Measurements from ENCODE around the gene OTUD3.

OTUD3 gene

DNA sequence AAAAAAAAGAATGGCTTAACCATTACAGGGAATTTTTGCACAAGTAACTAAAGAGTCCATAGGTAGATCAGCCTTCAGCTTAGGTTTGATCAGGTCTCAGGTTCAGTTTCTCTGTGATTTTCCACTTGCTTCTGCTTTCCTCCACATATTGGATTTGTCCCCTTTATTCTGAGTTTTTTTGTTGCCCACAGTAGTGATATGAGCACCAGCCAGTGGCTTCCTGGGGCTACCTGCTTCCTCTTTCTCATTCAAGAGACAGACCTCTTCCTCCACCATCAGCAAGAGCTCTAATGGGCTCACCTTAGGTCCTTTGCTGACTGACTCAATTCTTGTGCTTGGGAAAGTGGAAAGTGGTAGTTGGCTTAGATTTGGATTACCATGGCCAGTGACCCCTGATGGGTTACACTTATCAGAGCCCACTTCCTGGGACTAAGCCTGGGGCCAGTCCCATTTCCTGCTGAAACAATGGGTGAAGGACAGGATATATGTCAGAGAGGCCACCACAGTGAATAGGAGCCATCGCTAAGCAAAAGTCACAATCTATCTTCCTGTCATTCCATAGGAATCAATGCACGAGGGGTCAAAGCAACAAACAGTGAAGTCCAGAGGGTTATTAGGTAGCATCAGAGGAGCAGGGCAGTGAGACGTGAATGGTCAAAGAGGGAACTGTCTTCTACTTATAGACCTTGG is 54.0 kb downstream of the OTUD3 start:
- Histone ChIP-seq H4K8ac (ENCODE audit: low read length) (no peak overlapping the region), H2BK120ac (ENCODE audit: low read depth, low read length) (no peak overlapping the region), H3K4me2 (ENCODE audit: low read length, poor library complexity, severe bottlenecking) (no peak overlapping the region), H3K4ac (ENCODE audit: low read depth in 1 of 2, low read length in 2 of 2) (no peak overlapping the region), H2AK5ac (ENCODE audit: low read length, severe bottlenecking) (no peak overlapping the region), H3K79me1 (replicated peaks; ENCODE audit: low read length, poor library complexity, severe bottlenecking) (no peaks in the 10 kb centered on the region), H2AFZ (ENCODE audit: low read depth, low read length) (no peak overlapping the region), H3K27me3 (ENCODE audit: control insufficient read depth in 1 of 2, insufficient read depth in 1 of 2, low read length in 2 of 2) (no peaks in the 10 kb centered on the region), H2BK12ac (ENCODE audit: low read length in 2 of 2) (no peak overlapping the region), H2BK5ac (ENCODE audit: low read depth, low read length, poor library complexity, severe bottlenecking) (no peak overlapping the region), H4K91ac (ENCODE audit: low read length) (no peak overlapping the region), H3K4me1 (ENCODE audit: control insufficient read depth, insufficient read depth, low read depth, low read length) (no peaks in the 10 kb centered on the region), H2BK15ac (ENCODE audit: low read depth, poor library complexity, severe bottlenecking) (no peak overlapping the region), H3K14ac (ENCODE audit: low read length in 2 of 2) (no peak overlapping the region), H3K18ac (ENCODE audit: low read depth in 1 of 2, low read length in 2 of 2) (no peak overlapping the region), H3K27ac (ENCODE audit: low read length, poor library complexity, severe bottlenecking) (no peak overlapping the region), H3K9ac (ENCODE audit: low read length) (no peak overlapping the region), H3K9me3 (ENCODE audit: control insufficient read depth, low read length) (peaks cover 17% of the 10 kb centered on the region), H3K4me3 (ENCODE audit: insufficient read depth in 1 of 2, low read depth in 1 of 2, low read length in 2 of 2) (no peak overlapping the region), H3K23ac (ENCODE audit: low read length in 2 of 2) (no peak overlapping the region), H3K36me3 (ENCODE audit: control insufficient read depth in 1 of 2, insufficient read depth in 2 of 2, low read depth in 1 of 2, low read length in 2 of 2) (no peaks in the 10 kb centered on the region)
- 64% methylated on average over 2 of the region's 3 CpGs for WGBS
- no peak for DNase-seq

GRCh38 chr1:19938472-19938871 is 56.3 kb downstream of the OTUD3 start:
- Histone ChIP-seq H3K9ac (ENCODE audit: low read length) (no peak overlapping the region), H4K91ac (ENCODE audit: low read length) (no peak overlapping the region), H2BK5ac (ENCODE audit: low read depth, low read length, poor library complexity, severe bottlenecking) (no peak overlapping the region), H3K14ac (ENCODE audit: low read length in 2 of 2) (no peak overlapping the region), H2BK15ac (ENCODE audit: low read depth, poor library complexity, severe bottlenecking) (no peak overlapping the region), H2AK5ac (ENCODE audit: low read length, severe bottlenecking) (no peak overlapping the region), H2AFZ (ENCODE audit: low read depth, low read length) (no peak overlapping the region), H3K27ac (ENCODE audit: low read length, poor library complexity, severe bottlenecking) (no peak overlapping the region), H2BK12ac (ENCODE audit: low read length in 2 of 2) (no peak overlapping the region), H3K4me3 (ENCODE audit: insufficient read depth in 1 of 2, low read depth in 1 of 2, low read length in 2 of 2) (no peak overlapping the region), H3K4ac (ENCODE audit: low read depth in 1 of 2, low read length in 2 of 2) (no peak overlapping the region), H3K79me1 (replicated peaks; ENCODE audit: low read length, poor library complexity, severe bottlenecking) (no peaks in the 10 kb centered on the region), H3K9me3 (ENCODE audit: control insufficient read depth, low read length) (no peaks in the 10 kb centered on the region), H3K4me1 (ENCODE audit: control insufficient read depth, insufficient read depth, low read depth, low read length) (no peaks in the 10 kb centered on the region), H4K8ac (ENCODE audit: low read length) (no peak overlapping the region), H3K4me2 (ENCODE audit: low read length, poor library complexity, severe bottlenecking) (no peak overlapping the region), H3K27me3 (ENCODE audit: control insufficient read depth in 1 of 2, insufficient read depth in 1 of 2, low read length in 2 of 2) (peaks cover 0 to 3% of the 10 kb centered on the region in 2 experiments), H3K23ac (ENCODE audit: low read length in 2 of 2) (no peak overlapping the region), H2BK120ac (ENCODE audit: low read depth, low read length) (no peak overlapping the region), H3K18ac (ENCODE audit: low read depth in 1 of 2, low read length in 2 of 2) (no peak overlapping the region), H3K36me3 (ENCODE audit: control insufficient read depth in 1 of 2, insufficient read depth in 2 of 2, low read depth in 1 of 2, low read length in 2 of 2) (no peaks in the 10 kb centered on the region)
- 100% methylated on average over 1 of the region's 1 CpG for WGBS
- DNase-seq = no peak

DNA sequence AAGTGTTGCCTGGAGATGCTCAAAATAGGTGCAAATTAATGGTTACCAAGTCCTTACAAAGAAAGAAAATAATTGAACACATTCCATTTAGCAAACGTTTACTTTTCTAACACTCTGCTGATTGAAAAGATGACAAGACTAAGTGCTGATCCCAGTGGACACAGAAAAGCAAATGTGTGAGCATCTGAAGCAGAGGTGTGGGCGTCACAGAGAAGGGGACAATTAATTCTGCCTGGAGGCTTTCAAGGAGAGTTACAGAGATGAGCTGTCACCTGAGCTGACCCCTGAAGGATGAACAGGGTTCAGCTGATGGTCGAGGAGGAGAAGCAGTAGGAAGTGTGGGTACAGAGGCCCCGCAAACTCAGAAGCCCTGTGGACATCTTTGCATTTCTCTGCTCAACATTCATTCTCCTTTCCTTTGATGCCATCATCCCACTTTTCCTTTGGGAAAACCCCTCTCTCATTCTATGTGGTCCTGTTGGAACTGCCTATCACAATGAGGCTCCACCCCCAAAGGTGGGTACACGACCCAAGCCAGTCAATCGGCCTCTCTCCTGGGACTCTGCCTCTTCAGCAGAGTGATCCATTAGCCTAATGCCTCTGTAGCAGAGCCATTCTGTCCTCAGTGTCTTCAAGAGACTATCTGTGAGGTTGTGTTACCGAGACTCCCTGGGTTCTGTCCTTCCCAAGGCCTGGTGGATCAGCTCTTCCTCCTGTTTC is 58.5 kb downstream of the OTUD3 start:
- 80% methylated on average over 7 of the region's 7 CpGs for WGBS
- H3K4me3 ChIP-seq (ENCODE audit: insufficient read depth in 1 of 2, low read depth in 1 of 2, low read length in 2 of 2) = no peak overlapping the region
- H4K91ac ChIP-seq (ENCODE audit: low read length) = no peak overlapping the region

GRCh38 chr1:19941206-19941568 is 59.0 kb downstream of the OTUD3 start:
- 89% methylated on average over 1 of the region's 3 CpGs for WGBS
- H2BK5ac ChIP-seq (ENCODE audit: low read depth, low read length, poor library complexity, severe bottlenecking) = no peak overlapping the region
- no peak overlapping the region for H3K9ac ChIP-seq (ENCODE audit: low read length)
- no peaks in the 10 kb centered on the region for H3K79me1 ChIP-seq (replicated peaks; ENCODE audit: low read length, poor library complexity, severe bottlenecking)
- no peaks in the 10 kb centered on the region for H3K4me1 ChIP-seq (ENCODE audit: control insufficient read depth, insufficient read depth, low read depth, low read length)
- no peak overlapping the region for H3K23ac ChIP-seq (ENCODE audit: low read length in 2 of 2)
- no peaks in the 10 kb centered on the region for H3K9me3 ChIP-seq (ENCODE audit: control insufficient read depth, low read length)
- H3K14ac ChIP-seq (ENCODE audit: low read length in 2 of 2) = no peak overlapping the region
- no peaks in the 10 kb centered on the region for H3K36me3 ChIP-seq (ENCODE audit: control insufficient read depth in 1 of 2, insufficient read depth in 2 of 2, low read depth in 1 of 2, low read length in 2 of 2)
- no peak overlapping the region for H2AFZ ChIP-seq (ENCODE audit: low read depth, low read length)
- no peak overlapping the region for H3K27ac ChIP-seq (ENCODE audit: low read length, poor library complexity, severe bottlenecking)
- H3K4ac ChIP-seq (ENCODE audit: low read depth in 1 of 2, low read length in 2 of 2) = no peak overlapping the region
- no peak overlapping the region for H3K18ac ChIP-seq (ENCODE audit: low read depth in 1 of 2, low read length in 2 of 2)
- no peak for DNase-seq
- no peak overlapping the region for H3K4me2 ChIP-seq (ENCODE audit: low read length, poor library complexity, severe bottlenecking)
- H3K27me3 ChIP-seq (ENCODE audit: control insufficient read depth in 1 of 2, insufficient read depth in 1 of 2, low read length in 2 of 2) = peaks cover 0 to 14% of the 10 kb centered on the region in 2 experiments
- no peak overlapping the region for H4K8ac ChIP-seq (ENCODE audit: low read length)
- no peak overlapping the region for H2BK12ac ChIP-seq (ENCODE audit: low read length in 2 of 2)
- H2BK120ac ChIP-seq (ENCODE audit: low read depth, low read length) = no peak overlapping the region
- no peak overlapping the region for H2BK15ac ChIP-seq (ENCODE audit: low read depth, poor library complexity, severe bottlenecking)
- H3K4me3 ChIP-seq (ENCODE audit: insufficient read depth in 1 of 2, low read depth in 1 of 2, low read length in 2 of 2) = no peak overlapping the region
- no peak overlapping the region for H2AK5ac ChIP-seq (ENCODE audit: low read length, severe bottlenecking)
- no peak overlapping the region for H4K91ac ChIP-seq (ENCODE audit: low read length)

More for the DNA sequence above, 58.5 kb downstream of the OTUD3 start:
- Histone ChIP-seq H3K9me3 (ENCODE audit: control insufficient read depth, low read length) (no peaks in the 10 kb centered on the region), H3K4ac (ENCODE audit: low read depth in 1 of 2, low read length in 2 of 2) (no peak overlapping the region), H2BK120ac (ENCODE audit: low read depth, low read length) (no peak overlapping the region), H3K36me3 (ENCODE audit: control insufficient read depth in 1 of 2, insufficient read depth in 2 of 2, low read depth in 1 of 2, low read length in 2 of 2) (no peaks in the 10 kb centered on the region), H3K4me2 (ENCODE audit: low read length, poor library complexity, severe bottlenecking) (no peak overlapping the region), H3K18ac (ENCODE audit: low read depth in 1 of 2, low read length in 2 of 2) (no peak overlapping the region), H3K4me1 (ENCODE audit: control insufficient read depth, insufficient read depth, low read depth, low read length) (no peaks in the 10 kb centered on the region), H3K23ac (ENCODE audit: low read length in 2 of 2) (no peak overlapping the region), H2BK5ac (ENCODE audit: low read depth, low read length, poor library complexity, severe bottlenecking) (no peak overlapping the region), H2BK15ac (ENCODE audit: low read depth, poor library complexity, severe bottlenecking) (no peak overlapping the region), H3K79me1 (replicated peaks; ENCODE audit: low read length, poor library complexity, severe bottlenecking) (no peaks in the 10 kb centered on the region), H3K27ac (ENCODE audit: low read length, poor library complexity, severe bottlenecking) (no peak overlapping the region), H2BK12ac (ENCODE audit: low read length in 2 of 2) (no peak overlapping the region), H3K9ac (ENCODE audit: low read length) (no peak overlapping the region), H4K8ac (ENCODE audit: low read length) (no peak overlapping the region), H2AFZ (ENCODE audit: low read depth, low read length) (no peak overlapping the region), H2AK5ac (ENCODE audit: low read length, severe bottlenecking) (no peak overlapping the region), H3K14ac (ENCODE audit: low read length in 2 of 2) (no peak overlapping the region), H3K27me3 (ENCODE audit: control insufficient read depth in 1 of 2, insufficient read depth in 1 of 2, low read length in 2 of 2) (peaks cover 0 to 10% of the 10 kb centered on the region in 2 experiments)
- no peak for DNase-seq

All from mesenchymal stem cell (in vitro differentiated cells and primary cell).